CD14-positive monocyte (primary cell): ENCODE results near the gene ITPR2. TPM values are rescaled to one million over a fixed set of nuclear protein-coding genes. Genes with fewer than 3 reads are reported as not detected.

Source experiments
- DNase-seq, 3 donors: peaks; one replicate each; pipeline ENCODE4 v3.0.0-alpha.2; 2011 to 2022
- H2AFZ ChIP-seq: 2 replicates; pipeline ENCODE4 v1.6.0; 2012; ENCODE audit warnings: mild to moderate bottlenecking, low read depth, low read length, inconsistent platforms; ENCODE audit not compliant: insufficient read depth, poor library complexity, severe bottlenecking
- H3K27ac ChIP-seq, 2 donors: 1 replicate in 1 of 2; 2 replicates in 1 of 2; pipeline ENCODE4 v1.5.1; 2012 to 2013; ENCODE audit warnings: low read length in 2 of 2, control low read depth in 1 of 2, inconsistent platforms in 1 of 2, low read depth in 1 of 2, mild to moderate bottlenecking in 1 of 2
- H3K27me3 ChIP-seq, 2 donors: one replicate each; pipeline versions ENCODE4 v1.6.0 to v1.6.1; 2011 to 2013; ENCODE audit warnings: low read length in 2 of 2; ENCODE audit not compliant: control insufficient read depth in 2 of 2, insufficient read depth in 2 of 2
- H3K36me3 ChIP-seq, 2 donors: replicated peaks in 1 of 2; 1 replicate in 1 of 2; 2 replicates in 1 of 2; pipeline versions ENCODE4 v1.5.1 to v1.6.1; 2012 to 2013; ENCODE audit warnings: low read length in 2 of 2, control low read depth in 1 of 2, inconsistent platforms in 1 of 2, mild to moderate bottlenecking in 1 of 2; ENCODE audit not compliant: insufficient read depth in 2 of 2, control insufficient read depth in 1 of 2
- H3K4me1 ChIP-seq, 2 donors: 1 replicate in 1 of 2; 2 replicates in 1 of 2; pipeline versions ENCODE4 v1.5.1 to v1.6.1; 2012 to 2013; ENCODE audit warnings: low read length in 2 of 2, control low read depth in 1 of 2, inconsistent platforms in 1 of 2, mild to moderate bottlenecking in 1 of 2, moderate library complexity in 1 of 2; ENCODE audit not compliant: insufficient read depth in 2 of 2, control insufficient read depth in 1 of 2
- H3K4me2 ChIP-seq: replicated peaks from 2 replicates; pipeline ENCODE3; 2012; ENCODE audit warnings: low read length, moderate library complexity, mild to moderate bottlenecking; ENCODE audit not compliant: poor library complexity, severe bottlenecking; ENCODE audit errors: extremely low read depth
- H3K4me3 ChIP-seq, 3 experiments: fragments of 200-600 bp in 1 of 3; sonication (generic) in 1 of 3; replicated peaks in 1 of 3; 1 replicate in 2 of 3; 2 replicates in 1 of 3; pipeline ENCODE4 v1.5.1; 2011 to 2013; ENCODE audit warnings: low read length in 3 of 3, mild to moderate bottlenecking in 3 of 3, control low read depth in 2 of 3, low read depth in 2 of 3, inconsistent platforms in 1 of 3, moderate library complexity in 1 of 3
- H3K79me2 ChIP-seq: 2 replicates; pipeline ENCODE4 v1.6.0; 2012; ENCODE audit warnings: mild to moderate bottlenecking, control low read depth, inconsistent platforms, low read length, moderate library complexity; ENCODE audit not compliant: insufficient read depth
- H3K9ac ChIP-seq: 2 replicates; pipeline ENCODE4 v1.6.0; 2017; ENCODE audit warnings: low read length, mild to moderate bottlenecking; ENCODE audit not compliant: insufficient read depth, poor library complexity, severe bottlenecking
- H3K9me3 ChIP-seq, 2 donors: replicated peaks in 1 of 2; 1 replicate in 1 of 2; 2 replicates in 1 of 2; pipeline versions ENCODE4 v1.5.1 to v1.6.1; 2012 to 2013; ENCODE audit warnings: low read length in 2 of 2, control low read depth in 1 of 2; ENCODE audit not compliant: control insufficient read depth in 1 of 2, insufficient read depth in 1 of 2
- H4K20me1 ChIP-seq: 2 replicates; pipeline ENCODE4 v1.6.0; 2012; ENCODE audit warnings: mild to moderate bottlenecking, low read length, control low read depth, moderate library complexity; ENCODE audit not compliant: insufficient read depth
- H3K27ac Mint-ChIP-seq, 7 donors: one replicate each; pipeline ENCODE4 v1.8.0; 2020; ENCODE audit warnings: mild to moderate bottlenecking in 7 of 7, mixed read lengths in 7 of 7, moderate library complexity in 6 of 7, inconsistent platforms in 2 of 7
- H3K27me3 Mint-ChIP-seq, 3 donors: one replicate each; pipeline ENCODE4 v1.8.0; 2021 to 2022; ENCODE audit warnings: low read depth in 3 of 3, mild to moderate bottlenecking in 3 of 3, mixed read lengths in 3 of 3, moderate library complexity in 3 of 3, inconsistent platforms in 1 of 3
- H3K36me3 Mint-ChIP-seq, 2 donors: one replicate each; pipeline ENCODE4 v1.8.0; 2020; ENCODE audit warnings: mixed read lengths in 2 of 2, inconsistent platforms in 1 of 2, mild to moderate bottlenecking in 1 of 2
- H3K4me1 Mint-ChIP-seq: one replicate; pipeline ENCODE4 v1.8.0; 2020; ENCODE audit warnings: mild to moderate bottlenecking, mixed read lengths
- H3K4me3 Mint-ChIP-seq, 2 donors: one replicate each; pipeline ENCODE4 v1.8.0; 2020; ENCODE audit warnings: mild to moderate bottlenecking in 2 of 2, mixed read lengths in 2 of 2, moderate library complexity in 1 of 2
- H3K9me3 Mint-ChIP-seq, 7 donors: one replicate each; pipeline ENCODE4 v1.8.0; 2020 to 2022; ENCODE audit warnings: mixed read lengths in 7 of 7, mild to moderate bottlenecking in 6 of 7, moderate library complexity in 6 of 7, inconsistent platforms in 2 of 7
- CTCF ChIP-seq: fragments of 200-600 bp; IDR thresholded peaks from one replicate; pipeline ENCODE4 v1.8.0; 2022; ENCODE audit warnings: antibody characterized with exemption, mild to moderate bottlenecking
- WGBS: methylation state at CpG from one replicate; pipeline ENCODE4 v1.1.5; 2013; ENCODE audit warnings: missing lambda C conversion rate; ENCODE audit not compliant: insufficient coverage; 5-methylcytosine and 5-hydroxymethylcytosine counted together
- intact Hi-C, 2 donors: fragments of 100-400 bp; cut with micrococcal nuclease; formaldehyde crosslinking; loops; one replicate each; pipeline versions ENCODE4 v1.15.0 to v1.15.1; 2023
- polyA plus RNA-seq, 3 donors: library from polyadenylated mRNA; depleted of rRNA in 1 of 3; unstranded in 2 of 3; stranded (reverse) in 1 of 3; fragments of 300-500 nt in 2 of 3; fragments of >200 nt in 1 of 3; fragmentation: Illumina TruSeq in 2 of 3; gene quantifications; 1 replicate in 2 of 3; 2 replicates in 1 of 3; pipeline ENCODE4 v1.2.3, GENCODE V29; 2012 to 2021

Gene ITPR2
- polyA plus RNA-seq, 3 donors: 2.7 to 6.4 (median 5.7) TPM

DNA sequence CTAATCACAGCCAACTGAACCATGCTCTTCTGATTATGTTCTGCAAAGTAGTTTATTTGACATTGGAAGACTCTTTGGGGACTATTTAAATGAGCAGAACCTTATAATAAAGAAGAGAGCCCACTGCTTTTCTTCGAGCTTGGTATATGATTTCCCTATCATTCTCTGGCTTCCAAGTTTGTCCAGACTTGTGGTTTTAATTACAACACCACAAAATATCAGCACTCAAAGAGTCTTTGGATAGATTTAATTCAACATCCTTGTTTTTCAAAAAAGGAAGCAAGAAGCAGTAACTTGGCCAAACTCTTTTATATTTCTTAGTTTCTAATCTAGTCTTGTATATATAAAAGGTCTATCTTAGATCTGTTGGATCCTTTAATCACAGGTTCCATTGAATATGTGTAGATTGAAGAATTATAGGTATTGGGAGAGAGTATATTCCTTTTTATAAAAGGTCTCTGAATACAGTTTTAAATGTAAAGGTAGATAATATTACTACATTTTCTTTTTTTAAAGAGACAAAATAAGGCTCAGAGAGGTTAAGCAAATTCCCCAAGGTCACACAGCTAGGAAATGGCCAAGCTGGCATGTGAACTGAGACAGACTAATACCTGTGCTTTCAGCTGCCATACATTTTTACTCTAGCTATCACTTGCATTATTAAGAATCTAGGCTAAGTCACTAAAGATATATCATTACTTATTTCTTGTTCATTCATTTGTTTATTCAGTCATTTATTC is 464.8 kb downstream of the ITPR2 start:
- no peak for DNase-seq

DNA sequence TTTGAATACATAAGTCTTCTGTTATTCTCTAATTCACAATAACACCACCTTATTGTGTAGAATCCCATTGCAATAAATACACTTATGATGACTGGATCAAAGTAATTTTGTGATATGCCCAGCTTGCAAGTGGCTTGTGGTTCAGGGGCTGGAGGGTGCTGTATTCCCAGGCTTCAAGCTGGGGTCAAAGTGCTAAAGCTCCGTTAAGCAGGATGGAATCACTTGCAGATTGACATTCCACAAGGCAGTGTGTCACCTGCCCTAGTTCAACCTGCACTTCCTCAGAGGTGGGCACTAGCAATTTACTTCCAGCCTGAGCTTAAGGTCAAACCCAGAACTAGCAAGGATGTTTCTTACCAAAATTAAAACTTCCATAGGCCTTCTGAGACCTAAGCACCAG is 471.0 kb downstream of the ITPR2 start:
- 88% methylated on average over 1 of the region's 1 CpG for WGBS
- H3K9me3 ChIP-seq: no peaks in the 10 kb centered on the region

More for the DNA sequence above, 464.8 kb downstream of the ITPR2 start:
- H3K9me3 Mint-ChIP-seq: peaks cover 0 to 2% (median 0%) of the 10 kb centered on the region in 7 donors
- no peaks in the 10 kb centered on the region for H3K4me1 Mint-ChIP-seq
- no peak overlapping the region for H3K4me3 Mint-ChIP-seq
- H2AFZ ChIP-seq: no peak overlapping the region
- no peak overlapping the region for H3K9ac ChIP-seq
- H3K4me1 ChIP-seq: no peaks in the 10 kb centered on the region
- no peak overlapping the region for H3K4me3 ChIP-seq
- no peaks in the 10 kb centered on the region for H3K79me2 ChIP-seq
- WGBS: no CpG with 5 or more reads among the region's 1 CpG
- no peaks in the 10 kb centered on the region for H3K27me3 ChIP-seq
- no peak overlapping the region for H3K4me2 ChIP-seq
- no peaks in the 10 kb centered on the region for H3K9me3 ChIP-seq
- intact Hi-C loops: no loop called here
- no peaks in the 10 kb centered on the region for H4K20me1 ChIP-seq
- no peaks in the 10 kb centered on the region for H3K27me3 Mint-ChIP-seq
- no peaks in the 10 kb centered on the region for H3K36me3 ChIP-seq
- peaks cover 4 to 8% of the 10 kb centered on the region in 2 donors for H3K36me3 Mint-ChIP-seq
- TF ChIP-seq CTCF: no peak
- no peak overlapping the region for H3K27ac ChIP-seq
- no peak overlapping the region for H3K27ac Mint-ChIP-seq

More for the DNA sequence above, 471.0 kb downstream of the ITPR2 start:
- H2AFZ ChIP-seq: no peak overlapping the region
- H3K36me3 ChIP-seq: no peaks in the 10 kb centered on the region
- Mint-ChIP-seq H3K4me1 (peaks cover 14% of the 10 kb centered on the region), H3K36me3 (no peaks in the 10 kb centered on the region), H3K9me3 (no peaks in the 10 kb centered on the region), H3K27me3 (peaks cover 0 to 6% (median 2%) of the 10 kb centered on the region in 3 donors), H3K27ac (no peak overlapping the region), H3K4me3 (no peak overlapping the region)
- H3K27ac ChIP-seq: no peak overlapping the region
- H3K4me2 ChIP-seq: no peak overlapping the region
- intact Hi-C loops: no loop called here
- H4K20me1 ChIP-seq: no peaks in the 10 kb centered on the region
- DNase-seq: no peak
- H3K4me3 ChIP-seq: no peak overlapping the region
- H3K4me1 ChIP-seq: peaks cover 11% of the 10 kb centered on the region in 2 donors
- H3K79me2 ChIP-seq: no peaks in the 10 kb centered on the region
- TF ChIP-seq CTCF: no peak
- no peaks in the 10 kb centered on the region for H3K27me3 ChIP-seq
- no peak overlapping the region for H3K9ac ChIP-seq
